Parietal lobe (tissue), 2 donors: Measurements from ENCODE around the gene FBXO5. TPM values are rescaled to one million over a fixed set of nuclear protein-coding genes. Genes with fewer than 3 reads are reported as not detected.

Source experiments
- small RNA-seq: library from RNA; depleted of rRNA; stranded (forward); fragments of <200 nt; gene quantifications from one replicate; pipeline ENCODE3, GENCODE V24; 2014; ENCODE audit warnings: low replicate concordance
- total RNA-seq: library from RNA; depleted of rRNA; stranded (reverse); fragments of >200 nt; gene quantifications from one replicate; pipeline ENCODE4 v1.2.3, GENCODE V29; 2014

Gene FBXO5, protein sequence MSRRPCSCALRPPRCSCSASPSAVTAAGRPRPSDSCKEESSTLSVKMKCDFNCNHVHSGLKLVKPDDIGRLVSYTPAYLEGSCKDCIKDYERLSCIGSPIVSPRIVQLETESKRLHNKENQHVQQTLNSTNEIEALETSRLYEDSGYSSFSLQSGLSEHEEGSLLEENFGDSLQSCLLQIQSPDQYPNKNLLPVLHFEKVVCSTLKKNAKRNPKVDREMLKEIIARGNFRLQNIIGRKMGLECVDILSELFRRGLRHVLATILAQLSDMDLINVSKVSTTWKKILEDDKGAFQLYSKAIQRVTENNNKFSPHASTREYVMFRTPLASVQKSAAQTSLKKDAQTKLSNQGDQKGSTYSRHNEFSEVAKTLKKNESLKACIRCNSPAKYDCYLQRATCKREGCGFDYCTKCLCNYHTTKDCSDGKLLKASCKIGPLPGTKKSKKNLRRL
- total RNA-seq, result 10.0 TPM

DNA sequence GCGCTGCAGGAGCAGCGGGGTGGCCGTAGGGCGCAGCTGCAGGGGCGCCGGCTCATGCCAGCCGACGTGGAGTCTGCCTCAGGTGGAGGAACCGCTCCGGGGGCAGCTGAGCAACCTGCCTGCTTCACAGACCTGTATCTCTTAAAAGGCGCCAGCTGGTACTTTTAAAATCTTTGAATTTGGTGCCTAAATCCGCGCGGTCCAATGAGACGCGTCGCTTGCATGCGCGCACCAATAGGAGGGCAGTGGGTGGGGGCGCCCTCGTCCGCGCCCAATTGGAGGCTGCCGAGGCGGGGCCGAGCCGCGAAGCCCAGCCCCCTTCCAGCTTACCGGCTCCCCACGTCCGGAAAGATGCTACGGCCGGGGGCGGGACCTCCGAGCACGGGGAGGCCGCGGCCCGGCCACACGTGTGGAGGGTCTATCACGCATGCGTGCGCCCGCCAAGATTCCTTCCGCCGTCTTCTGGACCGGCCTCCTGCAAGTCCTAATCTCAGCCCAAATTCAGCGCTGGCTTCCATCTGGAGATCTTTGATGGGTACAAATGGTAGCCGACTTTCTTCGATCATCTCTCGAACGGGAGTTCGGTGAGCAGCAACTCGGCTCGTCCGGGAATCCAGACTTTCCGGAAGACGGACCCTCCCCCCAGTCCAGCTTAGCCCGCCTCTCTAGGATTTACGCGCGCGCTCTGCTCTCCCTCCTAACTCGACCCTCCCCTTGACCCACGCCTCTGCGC is at the start of gene FBXO5:
Gene FBXO5 (minus strand): TSS at position 138 of the 733 bp plus-strand sequence. CDS start 82 bp downstream, at position 56.

DNA sequence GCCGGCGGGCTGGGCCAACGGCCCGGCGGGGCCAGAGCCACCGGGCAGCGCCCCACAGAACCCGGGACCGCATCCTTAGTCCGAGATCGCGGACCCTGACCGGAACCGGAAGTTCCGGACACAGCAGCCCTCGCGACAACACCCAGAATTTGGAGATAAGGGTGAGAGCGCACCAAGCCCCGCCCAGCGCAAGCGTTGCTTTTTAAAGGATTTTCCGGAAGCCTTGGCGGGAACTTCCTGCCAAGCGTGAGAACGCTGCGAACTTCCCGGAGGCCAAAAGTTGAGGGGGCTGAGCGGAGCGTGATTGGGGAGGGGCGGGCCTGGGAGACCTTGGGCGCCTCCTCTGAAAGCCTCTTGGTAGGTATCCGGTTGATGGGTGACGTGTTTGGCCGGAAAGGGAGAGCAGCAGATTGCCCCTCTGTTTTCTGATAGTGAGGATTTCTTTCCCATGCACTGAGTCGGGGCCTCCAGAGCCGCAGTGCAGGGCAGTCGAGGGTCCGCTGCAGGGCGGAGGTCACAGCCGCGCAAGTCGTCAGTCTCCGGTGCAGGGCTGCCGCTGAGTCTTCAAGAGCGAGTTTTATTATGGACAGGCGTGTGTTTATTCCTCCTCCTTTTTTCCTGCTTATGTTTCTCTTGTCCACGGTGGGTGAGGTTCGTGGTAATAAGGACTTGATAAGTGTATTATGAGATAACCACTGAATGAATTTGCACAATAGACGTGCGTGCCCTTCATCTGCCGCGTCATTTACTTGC is 19.9 kb upstream of the FBXO5 start, which contains the start of gene MTRF1L:
Gene MTRF1L (minus strand): TSS at position 97 of the 753 bp plus-strand sequence. CDS start 24 bp downstream, at position 73.

Small RNA genes lying within 50 kb of the gene (small RNA-seq; reads per million reads assigned to genes)
- not detected for gene AL080276.1

Other genes with a start within 250 kb of the FBXO5 start
- 3.1 TPM for gene VIP, start 232.2 kb downstream of the FBXO5 start, total RNA-seq
- 23.2 TPM for gene MTRF1L, start 19.7 kb upstream of the FBXO5 start, total RNA-seq
- 82.6 TPM for gene RGS17, start 148.2 kb upstream of the FBXO5 start, total RNA-seq